Lower lobe of right lung (tissue), 2 donors: ENCODE data around the gene TNPO1. TPM values are rescaled to one million over a fixed set of nuclear protein-coding genes. Genes with fewer than 3 reads are reported as not detected.

ENCODE experiments used
- ATAC-seq, 2 donors: fragments of 200-7000 bp; cut with Tn5 transposase; one replicate each; pipeline ENCODE4 v1.9.1; 2020 to 2022; ENCODE audit warnings: mild to moderate bottlenecking in 2 of 2, moderate library complexity in 2 of 2
- DNase-seq: peaks from one replicate; pipeline ENCODE4 v3.0.0-alpha.2; 2020
- H3K27ac ChIP-seq: fragments of 200-600 bp; one replicate; pipeline ENCODE4 v1.8.0; 2022
- H3K27me3 ChIP-seq: fragments of 200-600 bp; one replicate; pipeline ENCODE4 v1.8.0; 2022; ENCODE audit warnings: low read depth
- H3K36me3 ChIP-seq: fragments of 200-600 bp; one replicate; pipeline ENCODE4 v1.8.0; 2022; ENCODE audit warnings: mild to moderate bottlenecking
- H3K4me1 ChIP-seq: fragments of 200-600 bp; one replicate; pipeline ENCODE4 v1.8.0; 2022
- H3K4me3 ChIP-seq: fragments of 200-600 bp; one replicate; pipeline ENCODE4 v1.8.0; 2022; ENCODE audit warnings: mild to moderate bottlenecking
- H3K9me3 ChIP-seq: fragments of 200-600 bp; one replicate; pipeline ENCODE4 v1.8.0; 2022
- CTCF ChIP-seq: fragments of 200-600 bp; IDR thresholded peaks from one replicate; pipeline ENCODE4 v1.8.0; 2022; ENCODE audit warnings: antibody characterized with exemption, mild to moderate bottlenecking
- intact Hi-C: fragments of 100-400 bp; cut with DNase I; formaldehyde crosslinking; loops from one replicate; pipeline ENCODE4 v1.11.0; 2022
- long read RNA-seq: library from polyadenylated mRNA; unstranded; transcript quantifications from one replicate; pipeline ENCODE4 v2.0.0, GENCODE V29; 2021
- total RNA-seq: library from RNA; stranded (reverse); fragmentation: NEBNext Ultra II Directional; extraction: Animal tissue kit (Norgen Biotek cat#: 25700); gene quantifications from one replicate; pipeline ENCODE4 v1.2.1, GENCODE V29; 2021
- donor health status: DM: no; HTN: yes; CAD: no; lungs with severe emphysema.

TNPO1 gene
- 100 TPM for total RNA-seq
- long read RNA-seq, full-length matches to known transcripts: 36 of 62 reads
- long read RNA-seq, partial matches to known transcripts: 12 of 62 reads
- long read RNA-seq, other reads (novel, unspliced or antisense): 14 of 62 reads

GRCh38 chr5:72816284-72817075 lies at the start of gene TNPO1:
Gene TNPO1 (plus strand): TSS chr5:72816661. CDS start chr5:72816738, 77 bp downstream.
- no peak for TF ChIP-seq CTCF
- intact Hi-C loops: no loop called here

GRCh38 chr5:72767289-72768010 lies 49.0 kb upstream of the TNPO1 start:
- Histone ChIP-seq H3K4me1 (no peaks in the 10 kb centered on the region), H3K9me3 (no peaks in the 10 kb centered on the region), H3K36me3 (no peaks in the 10 kb centered on the region), H3K27ac (no peak overlapping the region), H3K4me3 (no peak overlapping the region), H3K27me3 (no peaks in the 10 kb centered on the region)
- DNase-seq: no peak
- no peak for TF ChIP-seq CTCF
- no peak for ATAC-seq
- intact Hi-C loops: no loop called here

More at GRCh38 chr5:72816284-72817075, at the start of gene TNPO1:
- DNase-seq: peak; percentile 96
- Histone ChIP-seq H3K36me3 (no peaks in the 10 kb centered on the region), H3K27ac (peak within 1 kb of the TSS; percentile 98), H3K9me3 (no peaks in the 10 kb centered on the region), H3K4me3 (peak within 1 kb of the TSS; percentile 72), H3K4me1 (peaks cover 20% of the 10 kb centered on the region), H3K27me3 (no peaks in the 10 kb centered on the region)
- ATAC-seq: peak; percentile 96

DNA sequence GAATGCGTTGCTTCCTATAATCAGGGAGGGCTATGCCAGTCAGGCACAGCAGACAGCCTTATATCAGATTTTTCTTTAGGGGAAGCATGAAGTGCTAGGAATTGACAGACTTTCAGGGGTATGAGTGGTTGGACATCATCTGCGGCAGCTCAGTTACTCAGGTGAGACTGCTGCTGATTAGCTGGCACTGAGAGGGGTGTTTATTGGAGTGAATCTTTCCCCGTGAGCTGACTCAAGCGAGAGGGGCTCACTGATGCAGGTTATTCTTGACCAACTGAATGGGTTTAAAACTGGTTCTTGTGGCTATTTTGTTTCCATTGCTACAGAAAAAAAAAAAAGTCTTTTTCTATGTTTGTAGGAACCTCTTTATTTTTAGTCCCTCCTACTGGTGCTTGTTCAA lies 46.2 kb upstream of the TNPO1 start:
- no peak for TF ChIP-seq CTCF
- intact Hi-C loops: no loop called here

DNA sequence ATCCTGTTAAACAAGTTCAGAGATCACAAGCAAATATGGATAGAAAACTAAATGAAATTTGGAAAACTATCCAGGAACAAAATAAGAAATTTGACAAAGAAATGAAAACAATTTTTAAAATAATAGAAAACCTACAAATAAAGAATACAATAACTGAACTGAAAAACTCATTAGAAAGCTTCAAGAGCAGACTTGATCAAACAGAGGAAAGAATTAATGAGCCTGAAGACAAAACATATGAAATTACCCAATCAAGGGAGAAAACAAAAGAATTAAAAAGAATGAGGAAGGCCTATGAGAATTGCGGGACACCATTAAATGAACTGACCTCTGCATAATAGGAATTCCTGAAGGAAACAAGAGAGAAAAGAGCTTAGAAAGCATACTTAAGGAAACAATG lies 39.8 kb upstream of the TNPO1 start:
- no peak for TF ChIP-seq CTCF
- ATAC-seq (no peak), DNase-seq (no peak)
- intact Hi-C loops: no loop called here
- Histone ChIP-seq H3K27me3 (no peaks in the 10 kb centered on the region), H3K36me3 (no peaks in the 10 kb centered on the region), H3K4me1 (no peaks in the 10 kb centered on the region), H3K9me3 (peaks cover 9% of the 10 kb centered on the region), H3K4me3 (no peak overlapping the region), H3K27ac (no peak overlapping the region)

More for the DNA sequence above, 46.2 kb upstream of the TNPO1 start:
- ATAC-seq (no peak), DNase-seq (no peak)
- Histone ChIP-seq H3K36me3 (no peaks in the 10 kb centered on the region), H3K27me3 (no peaks in the 10 kb centered on the region), H3K9me3 (no peaks in the 10 kb centered on the region), H3K4me3 (no peak overlapping the region), H3K27ac (no peak overlapping the region), H3K4me1 (no peaks in the 10 kb centered on the region)

DNA sequence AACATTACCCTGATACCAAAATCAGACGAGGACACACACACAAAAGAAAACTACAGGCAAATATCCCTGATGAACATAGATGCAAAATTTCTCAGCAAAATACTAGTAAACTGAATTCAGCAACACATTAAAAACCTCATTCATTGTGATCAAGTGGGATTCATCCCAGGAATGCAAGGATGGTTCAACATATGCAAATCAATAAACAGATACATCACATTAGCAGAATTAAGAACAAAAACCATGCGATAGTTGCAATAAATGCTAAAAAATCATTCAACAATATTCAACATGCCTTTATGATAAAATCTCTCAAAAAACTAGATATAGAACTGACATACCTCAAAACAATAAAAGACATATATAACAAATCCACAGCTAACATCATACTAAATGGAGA lies 36.9 kb upstream of the TNPO1 start:
- H3K27ac ChIP-seq: no peak overlapping the region
- DNase-seq: no peak
- H3K9me3 ChIP-seq: peaks cover 9% of the 10 kb centered on the region
- H3K27me3 ChIP-seq: no peaks in the 10 kb centered on the region
- H3K4me3 ChIP-seq: no peak overlapping the region
- no peak for TF ChIP-seq CTCF
- intact Hi-C loops: no loop called here
- no peaks in the 10 kb centered on the region for H3K4me1 ChIP-seq
- no peak for ATAC-seq
- H3K36me3 ChIP-seq: no peaks in the 10 kb centered on the region
